ENCODE results near the gene KCNA2.

The KCNA2 gene

GRCh38 chr1:110602466-110602865, 3.7 kb downstream of the KCNA2 start:
- no peak for TF ChIP-seq CTCF (IDR thresholded peaks at IDR 0.05)
- Histone ChIP-seq H3K79me2 (no peaks in the 10 kb centered on the region), H3K36me3 (ENCODE audit: control insufficient read depth, insufficient read depth, low read length) (no peaks in the 10 kb centered on the region), H3K9me3 (ENCODE audit: control insufficient read depth, low read length) (no peaks in the 10 kb centered on the region), H3K4me3 (ENCODE audit: low read depth, low read length) (no peak overlapping the region), H3K27ac (no peak overlapping the region), H3K4me1 (no peaks in the 10 kb centered on the region), H3K27me3 (ENCODE audit: control insufficient read depth, insufficient read depth, low read length) (no peaks in the 10 kb centered on the region), H2AFZ (no peak overlapping the region), H3K9ac (no peak overlapping the region), H3K4me2 (ENCODE audit: low read length) (no peak overlapping the region)

- Histone ChIP-seq H3K36me3 (ENCODE audit: control insufficient read depth, insufficient read depth, low read length) (no peaks in the 10 kb centered on the region), H3K9ac (no peak overlapping the region), H3K4me1 (no peaks in the 10 kb centered on the region), H3K4me3 (ENCODE audit: low read depth, low read length) (no peak overlapping the region), H3K4me2 (ENCODE audit: low read length) (no peak overlapping the region), H2AFZ (no peak overlapping the region), H3K27me3 (ENCODE audit: control insufficient read depth, insufficient read depth, low read length) (no peaks in the 10 kb centered on the region), H3K9me3 (ENCODE audit: control insufficient read depth, low read length) (no peaks in the 10 kb centered on the region), H3K79me2 (no peaks in the 10 kb centered on the region), H3K27ac (no peak overlapping the region)
- no peak for TF ChIP-seq CTCF (IDR thresholded peaks at IDR 0.05)
These were observed 4.8 kb downstream of the KCNA2 start for GRCh38 chr1:110601332-110601731.

- H3K27me3 ChIP-seq (ENCODE audit: control insufficient read depth, insufficient read depth, low read length), result no peaks in the 10 kb centered on the region
- H3K4me2 ChIP-seq (ENCODE audit: low read length), result no peak overlapping the region
- no peak overlapping the region for H3K9ac ChIP-seq
- H3K9me3 ChIP-seq (ENCODE audit: control insufficient read depth, low read length), result no peaks in the 10 kb centered on the region
- H2AFZ ChIP-seq, result no peak overlapping the region
- no peaks in the 10 kb centered on the region for H3K79me2 ChIP-seq
- no peak overlapping the region for H3K27ac ChIP-seq
- no peaks in the 10 kb centered on the region for H3K36me3 ChIP-seq (ENCODE audit: control insufficient read depth, insufficient read depth, low read length)
- H3K4me3 ChIP-seq (ENCODE audit: low read depth, low read length), result no peak overlapping the region
- no peak for TF ChIP-seq CTCF (IDR thresholded peaks at IDR 0.05)
- no peaks in the 10 kb centered on the region for H3K4me1 ChIP-seq
These were observed 5.4 kb downstream of the KCNA2 start for GRCh38 chr1:110600716-110601115.

- no peak overlapping the region for H3K4me2 ChIP-seq (ENCODE audit: low read length)
- H3K36me3 ChIP-seq (ENCODE audit: control insufficient read depth, insufficient read depth, low read length), result no peaks in the 10 kb centered on the region
- no peaks in the 10 kb centered on the region for H3K27me3 ChIP-seq (ENCODE audit: control insufficient read depth, insufficient read depth, low read length)
- no peaks in the 10 kb centered on the region for H3K4me1 ChIP-seq
- H3K27ac ChIP-seq, result no peak overlapping the region
- no peaks in the 10 kb centered on the region for H3K9me3 ChIP-seq (ENCODE audit: control insufficient read depth, low read length)
- no peaks in the 10 kb centered on the region for H3K79me2 ChIP-seq
- H3K4me3 ChIP-seq (ENCODE audit: low read depth, low read length), result no peak overlapping the region
- TF ChIP-seq CTCF (IDR thresholded peaks at IDR 0.05), result no peak
- H3K9ac ChIP-seq, result no peak overlapping the region
- H2AFZ ChIP-seq, result no peak overlapping the region
These were observed 8.2 kb downstream of the KCNA2 start for GRCh38 chr1:110597966-110598365.

GRCh38 chr1:110596312-110596711, 9.8 kb downstream of the KCNA2 start:
- no peak overlapping the region for H2AFZ ChIP-seq
- no peak for TF ChIP-seq CTCF (IDR thresholded peaks at IDR 0.05)
- H3K27me3 ChIP-seq (ENCODE audit: control insufficient read depth, insufficient read depth, low read length), result no peaks in the 10 kb centered on the region
- no peaks in the 10 kb centered on the region for H3K36me3 ChIP-seq (ENCODE audit: control insufficient read depth, insufficient read depth, low read length)
- no peak overlapping the region for H3K4me3 ChIP-seq (ENCODE audit: low read depth, low read length)
- H3K4me2 ChIP-seq (ENCODE audit: low read length), result no peak overlapping the region
- H3K27ac ChIP-seq, result no peak overlapping the region
- no peaks in the 10 kb centered on the region for H3K79me2 ChIP-seq
- no peaks in the 10 kb centered on the region for H3K9me3 ChIP-seq (ENCODE audit: control insufficient read depth, low read length)
- H3K4me1 ChIP-seq, result no peaks in the 10 kb centered on the region
- H3K9ac ChIP-seq, result no peak overlapping the region
